Measurements from ENCODE around the gene COX20. TPM values are rescaled to one million over a fixed set of nuclear protein-coding genes. Genes with fewer than 3 reads are reported as not detected.

Gene COX20
- total RNA-seq, 2 experiments from 2014 or later, result 31.3 to 33.6 TPM

DNA sequence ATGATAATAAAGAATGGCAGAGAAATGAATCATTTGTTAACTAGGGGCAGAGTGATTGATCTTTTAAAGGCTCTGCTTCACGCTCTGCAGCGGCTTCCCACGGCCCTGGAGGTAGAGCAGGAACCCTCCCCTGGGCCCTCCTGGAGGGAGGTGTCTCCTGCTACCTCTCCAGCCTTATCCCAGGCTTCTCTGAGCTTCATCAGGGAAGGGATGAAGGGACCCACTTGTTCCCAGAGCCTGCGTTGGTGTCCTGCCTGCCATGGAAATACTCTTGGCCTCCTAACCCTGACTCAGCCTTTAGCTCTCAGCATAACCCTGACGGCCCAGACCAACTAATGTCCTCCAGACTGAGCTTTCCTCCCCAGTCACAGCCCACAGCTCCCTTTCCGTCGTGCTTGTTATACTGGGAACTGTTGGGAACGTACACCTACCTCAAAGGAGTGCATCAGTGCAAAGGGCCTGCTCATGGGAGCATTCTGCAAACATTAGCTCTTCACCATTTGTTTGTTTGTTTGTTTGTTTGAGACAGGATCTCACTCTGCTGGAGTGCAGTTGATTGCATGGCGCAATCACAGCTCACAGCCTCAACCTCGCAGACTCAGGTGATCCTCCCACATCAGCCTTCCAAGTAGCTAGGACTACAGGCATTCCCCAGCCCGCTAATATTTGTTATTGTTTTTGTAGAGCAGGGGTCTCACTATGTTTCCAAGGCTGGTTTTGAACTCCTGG lies 46.3 kb downstream of the COX20 start:
- DNase-seq, result no peak
- no peak overlapping the region for H3K27ac Mint-ChIP-seq
- no peak for ATAC-seq
- ChIA-PET CTCF (no interaction called here), POLR2A (interaction anchor here (0.6 to 1.0 kb wide), 2 partner anchors 46 to 94 kb away, joined by 3 to 6 read pairs; partner anchors contain the start of gene COX20)
- no peaks in the 10 kb centered on the region for H3K9me3 Mint-ChIP-seq (ENCODE audit: insufficient read depth)
- H3K36me3 Mint-ChIP-seq (ENCODE audit: low read depth), result no peaks in the 10 kb centered on the region
- peaks cover 4% of the 10 kb centered on the region for H3K27me3 Mint-ChIP-seq (ENCODE audit: low read depth)
- H3K4me3 Mint-ChIP-seq, result no peak overlapping the region
- no peaks in the 10 kb centered on the region for H3K4me1 Mint-ChIP-seq (ENCODE audit: low read depth)

DNA sequence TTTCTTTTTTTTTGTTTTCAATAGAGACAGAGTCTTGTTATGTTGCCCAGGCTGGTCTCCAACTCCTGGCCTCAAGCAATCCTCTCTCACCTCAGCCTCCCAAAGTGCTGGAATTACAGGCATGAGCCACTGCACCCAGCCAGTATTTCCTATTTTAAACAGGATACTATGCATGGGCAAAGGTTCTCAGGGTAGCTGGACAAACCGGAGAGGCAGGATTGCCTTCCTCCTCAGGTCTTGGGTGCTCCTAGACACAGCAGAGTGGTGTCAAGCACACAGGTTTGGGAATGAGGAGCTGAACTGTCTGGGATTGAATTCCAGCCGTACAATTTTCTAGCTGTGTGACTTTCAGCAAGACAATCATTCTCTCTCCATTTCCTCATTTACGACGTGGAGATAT lies 51.8 kb downstream of the COX20 start:
- CTCF ChIA-PET, result interaction anchor here (1.4 kb wide), 1 partner anchor 155 kb away, joined by 3 read pairs; no protein-coding TSS in a partner anchor
- peaks cover 4% of the 10 kb centered on the region for H3K27me3 Mint-ChIP-seq (ENCODE audit: low read depth)
- no peaks in the 10 kb centered on the region for H3K4me1 Mint-ChIP-seq (ENCODE audit: low read depth)
- POLR2A ChIA-PET, result no interaction called here
- H3K36me3 Mint-ChIP-seq (ENCODE audit: low read depth), result no peaks in the 10 kb centered on the region
- H3K27ac Mint-ChIP-seq, result no peak overlapping the region
- no peak for DNase-seq
- no peak for ATAC-seq
- H3K9me3 Mint-ChIP-seq (ENCODE audit: insufficient read depth), result no peaks in the 10 kb centered on the region
- H3K4me3 Mint-ChIP-seq, result no peak overlapping the region

- Mint-ChIP-seq H3K27me3 (ENCODE audit: low read depth) (no peaks in the 10 kb centered on the region), H3K4me1 (ENCODE audit: low read depth) (no peaks in the 10 kb centered on the region), H3K27ac (no peak overlapping the region), H3K9me3 (ENCODE audit: insufficient read depth) (no peaks in the 10 kb centered on the region), H3K4me3 (no peak overlapping the region), H3K36me3 (ENCODE audit: low read depth) (no peaks in the 10 kb centered on the region)
- no peak for ATAC-seq
- DNase-seq, result no peak
- ChIA-PET POLR2A (no interaction called here), CTCF (interaction anchor here (0.5 to 1.0 kb wide), 2 partner anchors 149 to 598 kb away, joined by 3 to 5 read pairs; no protein-coding TSS in a partner anchor)
Observed at GRCh38 chr1:244893836-244894235, 58.4 kb downstream of the COX20 start.

Other genes with a start within 250 kb of the COX20 start
- 10 to 100 TPM; 29.1 to 34.3 TPM for gene DESI2, start 182.5 kb upstream of the COX20 start, total RNA-seq
- gene HNRNPU, start 28.9 kb downstream of the COX20 start, total RNA-seq, result 100 to 1,000 TPM; 432 to 435 TPM

Data from activated CD8-positive, alpha-beta T cell treated with anti-CD3 and anti-CD28 coated beads, Interleukin-2, amount 10 ng/mL, durations not matched to agents 7 days and 5 days (primary cell).